HT1080 (cell line): ENCODE measurements around the gene LRRC8E. TPM values are rescaled to one million over a fixed set of nuclear protein-coding genes. Genes with fewer than 3 reads are reported as not detected.

ENCODE experiments used
- DNase-seq: peaks from one replicate; pipeline ENCODE4 v3.0.0-alpha.2; 2015; ENCODE audit warnings: low read depth
- total RNA-seq: library from RNA; depleted of rRNA; stranded (reverse); fragments of >200 nt; shearing (Covaris generic); gene quantifications from 2 replicates; pipeline ENCODE4 v1.2.3, GENCODE V29; 2014

Gene LRRC8E
- total RNA-seq, 1 experiment from 2014 or later, result 11.7 TPM

- no peak for DNase-seq
These were observed 21.0 kb upstream of the LRRC8E start for GRCh38 chr19:7867092-7867844.

- no peak for DNase-seq
These were observed 20.0 kb upstream of the LRRC8E start for GRCh38 chr19:7868326-7868670.

GRCh38 chr19:7868671-7869452 lies 19.4 kb upstream of the LRRC8E start:
- peak; percentile 76 for DNase-seq

GRCh38 chr19:7869453-7869909 lies 18.8 kb upstream of the LRRC8E start:
- DNase-seq, result peak; percentile 54

- peak; percentile 74 for DNase-seq
These were observed 18.3 kb upstream of the LRRC8E start for GRCh38 chr19:7869910-7870511.

- peak; percentile 79 for DNase-seq
These were observed 17.5 kb upstream of the LRRC8E start for GRCh38 chr19:7870571-7871436.

GRCh38 chr19:7871437-7872305 lies 16.6 kb upstream of the LRRC8E start:
- peak; percentile 85 for DNase-seq

- no peak for DNase-seq
These were observed 15.8 kb upstream of the LRRC8E start for GRCh38 chr19:7872306-7873204.

- no peak for DNase-seq
These were observed 14.8 kb upstream of the LRRC8E start for GRCh38 chr19:7873304-7874075.

- DNase-seq, result no peak
These were observed 14.0 kb upstream of the LRRC8E start, which contains the start of gene PRR36 for GRCh38 chr19:7874076-7874896. Gene PRR36 (minus strand): TSS chr19:7874390. CDS start chr19:7873689, 701 bp downstream.

- DNase-seq, result no peak
These were observed 13.4 kb upstream of the LRRC8E start for GRCh38 chr19:7874897-7875273.

- no peak for DNase-seq
These were observed 11.0 kb upstream of the LRRC8E start for GRCh38 chr19:7877249-7877836.

- no peak for DNase-seq
These were observed 9.1 kb upstream of the LRRC8E start for GRCh38 chr19:7879111-7879807.

- DNase-seq, result no peak
These were observed 8.5 kb upstream of the LRRC8E start for GRCh38 chr19:7879836-7880235.

- DNase-seq, result no peak
These were observed 6.4 kb upstream of the LRRC8E start for GRCh38 chr19:7881910-7882309.

GRCh38 chr19:7883105-7883504 lies 5.2 kb upstream of the LRRC8E start:
- DNase-seq, result no peak
